OCI-LY3 (cell line): Measurements from ENCODE around the gene CELA1.

ENCODE experiments used
- H2AFZ ChIP-seq: fragments of 200-600, 300-600 bp; shearing (Covaris generic); 2 replicates; pipeline ENCODE4 v1.6.0; 2014; ENCODE audit warnings: antibody characterized with exemption, low read depth, low read length
- H3K27ac ChIP-seq: fragments of 200-600, 300-600 bp; sonication (generic); 2 replicates; pipeline ENCODE4 v1.5.1; 2014; ENCODE audit warnings: mild to moderate bottlenecking, low read length, moderate library complexity, mixed read lengths
- H3K27me3 ChIP-seq: fragments of 200-600, 300-600 bp; sonication (generic); 2 replicates; pipeline ENCODE4 v1.6.1; 2014; ENCODE audit warnings: low read depth, low read length, mixed read lengths
- H3K36me3 ChIP-seq: fragments of 200-600, 300-600 bp; sonication (generic); replicated peaks from 2 replicates; pipeline ENCODE3; 2014; ENCODE audit warnings: low read depth, low read length, mixed read lengths
- H3K4me1 ChIP-seq: fragments of 300-600, 200-600 bp; sonication (generic); 2 replicates; pipeline ENCODE4 v1.6.1; 2014; ENCODE audit warnings: low read length, mixed read lengths
- H3K4me2 ChIP-seq: fragments of 200-600, 300-600 bp; sonication (generic); 2 replicates; pipeline ENCODE4 v1.6.1; 2014; ENCODE audit warnings: low read length, mixed read lengths
- H3K4me3 ChIP-seq: fragments of 300-600, 200-600 bp; sonication (generic); 2 replicates; pipeline ENCODE4 v1.5.1; 2014; ENCODE audit warnings: antibody characterized with exemption, mild to moderate bottlenecking, low read length, moderate library complexity
- H3K79me2 ChIP-seq: fragments of 300-600, 200-600 bp; shearing (Covaris generic); 2 replicates; pipeline ENCODE4 v1.6.1; 2014; ENCODE audit warnings: mild to moderate bottlenecking, low read length, mixed read lengths
- H3K9ac ChIP-seq: fragments of 300-600, 200-600 bp; shearing (Covaris generic); 2 replicates; pipeline ENCODE4 v1.6.0; 2014; ENCODE audit warnings: mild to moderate bottlenecking, low read length, moderate library complexity
- H3K9me3 ChIP-seq: fragments of 200-600, 300-600 bp; shearing (Covaris generic); 2 replicates; pipeline ENCODE4 v1.6.1; 2014; ENCODE audit warnings: low read length, mixed read lengths; ENCODE audit not compliant: insufficient read depth
- H4K20me1 ChIP-seq: fragments of 200-600, 300-600 bp; sonication (generic); 2 replicates; pipeline ENCODE4 v1.6.1; 2016; ENCODE audit warnings: low read length, mixed read lengths; ENCODE audit not compliant: insufficient read depth
- CTCF ChIP-seq: fragments of 200-600, 300-600 bp; sonication (generic); IDR thresholded peaks from 2 replicates; pipeline ENCODE4 v1.5.1; 2014; ENCODE audit warnings: antibody characterized with exemption, low read length, low read depth
- EZH2phosphoT487 ChIP-seq: fragments of 200-600 bp; shearing (Covaris generic); IDR thresholded peaks from 2 replicates; pipeline ENCODE4 v1.6.1; 2018; ENCODE audit warnings: antibody characterized with exemption, mixed run types, low read depth

Gene CELA1

GRCh38 chr12:51369581-51369980 is 23.1 kb upstream of the CELA1 start:
- no peaks in the 10 kb centered on the region for H4K20me1 ChIP-seq
- TF ChIP-seq EZH2phosphoT487 (no peak), CTCF (no peak)
- peaks cover 53% of the 10 kb centered on the region for H3K4me1 ChIP-seq
- H3K27ac ChIP-seq: peak overlapping the region; percentile 89
- peak overlapping the region; percentile 56 for H3K4me3 ChIP-seq
- no peak overlapping the region for H2AFZ ChIP-seq
- peak overlapping the region; percentile 80 for H3K4me2 ChIP-seq
- H3K36me3 ChIP-seq: peaks cover 61% of the 10 kb centered on the region
- H3K9me3 ChIP-seq: no peaks in the 10 kb centered on the region
- H3K27me3 ChIP-seq: no peaks in the 10 kb centered on the region
- H3K9ac ChIP-seq: peak overlapping the region; percentile 76
- H3K79me2 ChIP-seq: no peaks in the 10 kb centered on the region

- peaks cover 53% of the 10 kb centered on the region for H3K4me1 ChIP-seq
- no peaks in the 10 kb centered on the region for H3K9me3 ChIP-seq
- H3K79me2 ChIP-seq: no peaks in the 10 kb centered on the region
- H3K4me3 ChIP-seq: peak overlapping the region; percentile 56
- H3K27ac ChIP-seq: peak overlapping the region; percentile 89
- H4K20me1 ChIP-seq: no peaks in the 10 kb centered on the region
- H3K4me2 ChIP-seq: peak overlapping the region; percentile 80
- H3K27me3 ChIP-seq: no peaks in the 10 kb centered on the region
- TF ChIP-seq CTCF (no peak), EZH2phosphoT487 (peak; percentile 71)
- no peak overlapping the region for H2AFZ ChIP-seq
- H3K9ac ChIP-seq: peak overlapping the region; percentile 76
- peaks cover 62% of the 10 kb centered on the region for H3K36me3 ChIP-seq
Measured at GRCh38 chr12:51368640-51369517, 22.4 kb upstream of the CELA1 start.

GRCh38 chr12:51365276-51365675 is 18.8 kb upstream of the CELA1 start:
- TF ChIP-seq EZH2phosphoT487: no peak
- TF ChIP-seq CTCF: no peak
- no peak overlapping the region for H3K4me3 ChIP-seq
- H3K27me3 ChIP-seq: no peaks in the 10 kb centered on the region
- H2AFZ ChIP-seq: no peak overlapping the region
- peaks cover 40% of the 10 kb centered on the region for H3K4me1 ChIP-seq
- H3K9me3 ChIP-seq: no peaks in the 10 kb centered on the region
- H3K27ac ChIP-seq: no peak overlapping the region
- H3K79me2 ChIP-seq: no peaks in the 10 kb centered on the region
- H4K20me1 ChIP-seq: no peaks in the 10 kb centered on the region
- peaks cover 64% of the 10 kb centered on the region for H3K36me3 ChIP-seq
- H3K4me2 ChIP-seq: no peak overlapping the region
- H3K9ac ChIP-seq: no peak overlapping the region

GRCh38 chr12:51364001-51364400 is 17.5 kb upstream of the CELA1 start:
- no peak overlapping the region for H3K27ac ChIP-seq
- no peaks in the 10 kb centered on the region for H3K9me3 ChIP-seq
- H3K4me1 ChIP-seq: peaks cover 39% of the 10 kb centered on the region
- H3K4me2 ChIP-seq: no peak overlapping the region
- TF ChIP-seq CTCF: no peak
- no peak overlapping the region for H3K4me3 ChIP-seq
- H2AFZ ChIP-seq: no peak overlapping the region
- H3K9ac ChIP-seq: no peak overlapping the region
- no peaks in the 10 kb centered on the region for H3K79me2 ChIP-seq
- H3K36me3 ChIP-seq: peaks cover 70% of the 10 kb centered on the region
- H3K27me3 ChIP-seq: no peaks in the 10 kb centered on the region
- no peaks in the 10 kb centered on the region for H4K20me1 ChIP-seq
